AG04450 (cell line): ENCODE results near the gene MDC1. TPM values are rescaled to one million over a fixed set of nuclear protein-coding genes. Genes with fewer than 3 reads are reported as not detected.

Experiments
- polyA plus RNA-seq: library from polyadenylated mRNA; depleted of rRNA; stranded (reverse); fragments of >200 nt; gene quantifications from 2 replicates; pipeline ENCODE4 v1.2.3, GENCODE V29; 2011; rRNA removed
- small RNA-seq: library from RNA; depleted of rRNA; stranded (forward); fragments of <200 nt; gene quantifications from one replicate; pipeline ENCODE3, GENCODE V24; 2012; ENCODE audit warnings: low read depth; ENCODE audit not compliant: insufficient read length

MDC1 gene
- polyA plus RNA-seq, 1 experiment = 4.1 TPM

Small RNAs within 50 kb of the gene (small RNA-seq; reads per million reads assigned to genes)
- gene RF00019 (not detected), gene RN7SL353P (not detected)

Other genes starting within 250 kb of the MDC1 start
- 127 and 136 TPM in 2 replicates for gene HLA-E, start 227.8 kb downstream of the MDC1 start, polyA plus RNA-seq
- 41.7 and 50.0 TPM in 2 replicates for gene GNL1, start 160.8 kb downstream of the MDC1 start, polyA plus RNA-seq
- gene PRR3, start 160.0 kb downstream of the MDC1 start, polyA plus RNA-seq = 26.8 and 27.3 TPM in 2 replicates
- gene ABCF1, start 145.8 kb downstream of the MDC1 start, polyA plus RNA-seq = 32.3 and 38.7 TPM in 2 replicates
- gene PPP1R10, start 100.0 kb downstream of the MDC1 start, polyA plus RNA-seq = 32.9 and 43.2 TPM in 2 replicates
- gene MRPS18B, start 99.4 kb downstream of the MDC1 start, polyA plus RNA-seq = 56.6 and 59.8 TPM in 2 replicates
- gene ATAT1, start 90.4 kb downstream of the MDC1 start, polyA plus RNA-seq = 10.8 and 13.1 TPM in 2 replicates
- 5.1 and 5.5 TPM in 2 replicates for gene C6orf136, start 70.1 kb downstream of the MDC1 start, polyA plus RNA-seq
- gene DHX16, start 44.3 kb downstream of the MDC1 start, polyA plus RNA-seq = 27.6 and 31.9 TPM in 2 replicates
- gene PPP1R18, start 30.6 kb downstream of the MDC1 start, polyA plus RNA-seq = 83.2 and 89.6 TPM in 2 replicates
- gene NRM, start 26.3 kb downstream of the MDC1 start, polyA plus RNA-seq = 14.6 and 17.4 TPM in 2 replicates
- 1,457 and 1,715 TPM in 2 replicates for gene TUBB, start 3.1 kb upstream of the MDC1 start, polyA plus RNA-seq
- gene FLOT1, start 25.4 kb upstream of the MDC1 start, polyA plus RNA-seq = 155 and 156 TPM in 2 replicates
- gene IER3, start 27.3 kb upstream of the MDC1 start, polyA plus RNA-seq = 85.2 and 98.7 TPM in 2 replicates
- gene DDR1, start 167.2 kb upstream of the MDC1 start, polyA plus RNA-seq = 9.9 and 13.3 TPM in 2 replicates
- gene GTF2H4, start 190.9 kb upstream of the MDC1 start, polyA plus RNA-seq = 31.9 and 33.0 TPM in 2 replicates
- gene VARS2, start 197.0 kb upstream of the MDC1 start, polyA plus RNA-seq = 10.3 and 12.2 TPM in 2 replicates
- not detected in 2 replicates for gene SFTA2, start 214.9 kb upstream of the MDC1 start, polyA plus RNA-seq
- gene MUCL3, start 223.7 kb upstream of the MDC1 start, polyA plus RNA-seq = not detected in 2 replicates